Upper lobe of left lung (tissue), 4 donors: Measurements from ENCODE around the gene TTC23.
A peak's percentile ranks its signal among the peaks of the same experiment; 100 is the strongest.

Source experiments
- EP300 ChIP-seq, 4 donors: sonication (generic); formaldehyde crosslinking; IDR thresholded peaks; one replicate each; pipeline ENCODE4 v1.5.1; 2017; ENCODE audit warnings: antibody characterized with exemption in 4 of 4, control low read depth in 2 of 4
- POLR2A ChIP-seq, 4 donors: fragments of 450-650 bp; IDR thresholded peaks; one replicate each; pipeline ENCODE4 v1.5.1; 2016 to 2017; ENCODE audit warnings: antibody characterized with exemption in 4 of 4, mild to moderate bottlenecking in 2 of 4
- POLR2AphosphoS5 ChIP-seq, 2 donors: sonication (generic); formaldehyde crosslinking; IDR thresholded peaks; one replicate each; pipeline ENCODE4 v1.5.1; 2017; ENCODE audit warnings: antibody characterized with exemption in 2 of 2
- TF ChIP-seq, protein P1 (sequence below), 6 experiments: fragments of 450-650 bp in 4 of 6; fragments of 200-600 bp in 2 of 6; sonication (generic) in 2 of 6; IDR thresholded peaks; one replicate each; pipeline ENCODE4 v1.5.1; 2016 to 2019; ENCODE audit warnings: antibody characterized with exemption in 6 of 6

DNA sequence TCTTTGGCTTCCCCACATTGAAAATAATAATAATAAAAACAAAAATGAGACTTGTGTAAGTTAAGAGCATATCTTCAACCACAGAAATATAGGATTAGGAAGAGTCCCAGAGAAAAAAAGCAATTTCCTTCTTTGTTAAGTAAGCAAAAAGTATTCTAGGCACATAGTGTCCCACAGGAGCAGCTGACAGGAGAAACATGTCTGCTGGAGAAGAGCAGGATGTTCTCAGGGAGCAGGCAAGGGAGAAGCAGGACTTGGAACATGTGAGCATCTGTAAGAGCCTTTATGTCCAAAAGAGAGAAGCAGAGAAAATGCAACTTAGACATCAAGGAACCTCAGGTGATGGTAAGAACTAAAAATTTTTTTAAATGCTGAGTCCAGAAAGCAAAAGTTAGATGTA, 39.0 kb downstream of the TTC23 start:
- TF ChIP-seq POLR2AphosphoS5 (IDR thresholded peaks at IDR 0.05) (peak in 1 of 2 donors; percentile 13), POLR2A (IDR thresholded peaks at IDR 0.05) (no peak), EP300 (IDR thresholded peaks at IDR 0.05) (peak in 1 of 4 donors; percentile 58)
- TF ChIP-seq, protein P1, sequence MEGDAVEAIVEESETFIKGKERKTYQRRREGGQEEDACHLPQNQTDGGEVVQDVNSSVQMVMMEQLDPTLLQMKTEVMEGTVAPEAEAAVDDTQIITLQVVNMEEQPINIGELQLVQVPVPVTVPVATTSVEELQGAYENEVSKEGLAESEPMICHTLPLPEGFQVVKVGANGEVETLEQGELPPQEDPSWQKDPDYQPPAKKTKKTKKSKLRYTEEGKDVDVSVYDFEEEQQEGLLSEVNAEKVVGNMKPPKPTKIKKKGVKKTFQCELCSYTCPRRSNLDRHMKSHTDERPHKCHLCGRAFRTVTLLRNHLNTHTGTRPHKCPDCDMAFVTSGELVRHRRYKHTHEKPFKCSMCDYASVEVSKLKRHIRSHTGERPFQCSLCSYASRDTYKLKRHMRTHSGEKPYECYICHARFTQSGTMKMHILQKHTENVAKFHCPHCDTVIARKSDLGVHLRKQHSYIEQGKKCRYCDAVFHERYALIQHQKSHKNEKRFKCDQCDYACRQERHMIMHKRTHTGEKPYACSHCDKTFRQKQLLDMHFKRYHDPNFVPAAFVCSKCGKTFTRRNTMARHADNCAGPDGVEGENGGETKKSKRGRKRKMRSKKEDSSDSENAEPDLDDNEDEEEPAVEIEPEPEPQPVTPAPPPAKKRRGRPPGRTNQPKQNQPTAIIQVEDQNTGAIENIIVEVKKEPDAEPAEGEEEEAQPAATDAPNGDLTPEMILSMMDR (IDR thresholded peaks at IDR 0.05) = no peak
